ENCODE data around the gene RASGRP3.

Gene RASGRP3

GRCh38 chr2:33577668-33578067 lies 101.2 kb downstream of the RASGRP3 start:
- DNase-seq (ENCODE audit: low spot score), result no peak

GRCh38 chr2:33579227-33579626 lies 102.8 kb downstream of the RASGRP3 start:
- no peak for DNase-seq (ENCODE audit: low spot score)

- DNase-seq (ENCODE audit: low spot score), result no peak
Measured at GRCh38 chr2:33581872-33582271, 105.4 kb downstream of the RASGRP3 start.

DNA sequence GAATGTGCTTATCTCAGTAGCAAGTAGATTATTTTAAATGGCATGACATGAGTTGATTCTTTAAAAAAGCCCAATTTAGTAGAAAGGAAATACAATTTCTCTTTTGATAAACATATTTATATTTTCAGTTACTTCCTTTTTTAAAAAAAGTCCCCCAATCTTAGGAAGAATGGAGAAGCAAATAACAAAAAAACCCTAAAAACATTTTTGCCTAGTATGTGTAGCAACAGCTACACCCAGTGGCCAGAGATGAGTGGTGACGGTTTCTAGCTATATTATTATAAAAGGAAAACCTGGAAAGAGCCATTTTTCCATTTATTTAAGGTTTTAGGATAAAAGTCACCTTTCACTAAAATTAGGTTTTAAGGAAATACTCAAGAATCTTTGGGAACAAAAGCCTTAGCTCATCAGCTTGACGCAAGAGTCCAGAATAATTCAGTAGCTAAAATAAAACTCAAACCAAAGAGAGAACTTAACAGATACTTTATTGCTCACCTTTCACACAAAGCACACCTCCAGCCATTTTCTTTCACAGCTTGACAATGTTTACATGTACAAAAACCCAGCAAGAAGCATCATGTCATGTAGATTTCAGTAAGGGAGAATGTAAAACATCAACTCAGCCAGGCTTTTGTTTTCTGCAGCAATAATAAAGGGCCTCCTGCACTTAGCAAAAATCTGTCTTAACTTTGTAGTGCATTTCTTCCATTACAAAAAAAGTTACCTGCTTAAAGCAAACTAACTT lies 106.9 kb downstream of the RASGRP3 start:
- peak; percentile 65 for DNase-seq (ENCODE audit: low spot score)

DNA sequence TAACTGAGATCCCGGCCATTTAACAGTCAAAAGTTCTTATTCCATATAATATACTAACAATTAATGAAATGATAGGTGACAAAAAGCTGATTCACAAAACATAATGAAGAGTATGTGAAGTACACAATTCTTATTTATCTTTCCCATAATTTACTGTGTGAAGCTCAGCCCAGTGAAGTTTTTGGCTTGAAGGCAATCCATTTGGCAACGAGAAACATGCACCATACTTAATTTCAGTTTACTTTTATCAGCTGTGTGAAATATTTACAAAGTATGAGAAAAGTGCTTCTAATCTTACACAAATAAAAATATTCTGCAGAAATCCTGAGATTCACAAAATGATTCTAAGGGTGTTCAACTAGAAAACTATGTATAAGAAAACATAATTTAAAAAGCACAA lies 110.3 kb downstream of the RASGRP3 start:
- no peak for DNase-seq (ENCODE audit: low spot score)

GRCh38 chr2:33588232-33588631 lies 111.8 kb downstream of the RASGRP3 start:
- DNase-seq (ENCODE audit: low spot score), result no peak

- DNase-seq (ENCODE audit: low spot score), result no peak
Measured at GRCh38 chr2:33589444-33589843, 113.0 kb downstream of the RASGRP3 start.

DNA sequence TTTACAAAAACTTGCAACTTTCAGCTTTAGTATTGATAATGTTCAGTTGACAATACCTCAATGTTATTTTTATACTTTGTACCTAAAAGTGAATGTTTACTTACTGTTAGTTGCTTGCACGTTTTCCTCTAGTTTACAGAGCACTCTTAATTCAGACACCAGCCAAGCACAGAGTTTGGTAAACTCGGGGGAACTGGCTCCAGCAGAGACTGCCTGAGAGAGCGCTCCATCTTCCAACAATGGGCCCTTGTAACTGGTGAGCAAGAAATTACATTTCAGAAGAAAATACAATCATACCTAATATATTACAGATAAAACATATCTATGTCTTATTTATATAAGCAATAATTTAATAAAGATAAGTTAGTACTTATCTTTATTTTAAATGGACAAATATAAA lies 118.9 kb downstream of the RASGRP3 start:
- DNase-seq (ENCODE audit: low spot score), result peak; percentile 53

- DNase-seq (ENCODE audit: low spot score), result no peak
Measured at GRCh38 chr2:33597026-33597425, 120.6 kb downstream of the RASGRP3 start.

DNA sequence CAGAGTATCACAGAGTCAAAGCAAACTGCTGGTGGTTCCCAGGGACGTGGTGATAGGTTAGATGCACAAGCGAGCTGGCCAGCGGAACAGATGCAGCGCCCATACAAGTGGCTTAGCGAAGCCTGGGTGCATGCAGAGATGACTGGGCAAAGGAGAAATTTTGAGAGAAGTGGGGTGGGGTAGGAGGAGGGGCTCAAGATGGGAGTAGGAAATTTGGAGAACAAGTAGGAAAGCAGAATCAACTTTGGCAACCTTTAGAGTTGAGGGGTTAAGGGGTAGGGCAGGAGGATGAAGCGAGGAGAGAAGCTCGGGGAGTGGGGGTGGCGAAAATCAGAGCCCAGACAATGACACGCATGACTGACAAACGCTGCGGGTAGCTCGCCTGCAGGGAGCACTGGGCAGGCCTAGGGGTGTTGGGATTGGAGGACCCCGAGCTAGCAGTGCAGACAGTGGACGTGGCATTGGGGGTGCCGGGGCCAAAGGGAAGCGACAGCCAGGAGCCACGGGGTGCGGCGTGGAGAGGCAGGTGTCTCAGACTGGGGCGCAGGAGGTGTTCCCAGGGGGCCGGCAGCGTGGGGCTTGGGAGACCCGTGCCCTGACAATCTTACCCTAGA lies 122.2 kb downstream of the RASGRP3 start:
- peak; percentile 53 for DNase-seq (ENCODE audit: low spot score)

GRCh38 chr2:33599175-33599942 lies 122.9 kb downstream of the RASGRP3 start, which contains the start of gene FAM98A:
Gene FAM98A (minus strand): TSS chr2:33599299. CDS start chr2:33599221, 78 bp downstream.
- DNase-seq (ENCODE audit: low spot score), result peak; percentile 98

- no peak for DNase-seq (ENCODE audit: low spot score)
Measured at GRCh38 chr2:33599943-33600192, 123.4 kb downstream of the RASGRP3 start.

DNA sequence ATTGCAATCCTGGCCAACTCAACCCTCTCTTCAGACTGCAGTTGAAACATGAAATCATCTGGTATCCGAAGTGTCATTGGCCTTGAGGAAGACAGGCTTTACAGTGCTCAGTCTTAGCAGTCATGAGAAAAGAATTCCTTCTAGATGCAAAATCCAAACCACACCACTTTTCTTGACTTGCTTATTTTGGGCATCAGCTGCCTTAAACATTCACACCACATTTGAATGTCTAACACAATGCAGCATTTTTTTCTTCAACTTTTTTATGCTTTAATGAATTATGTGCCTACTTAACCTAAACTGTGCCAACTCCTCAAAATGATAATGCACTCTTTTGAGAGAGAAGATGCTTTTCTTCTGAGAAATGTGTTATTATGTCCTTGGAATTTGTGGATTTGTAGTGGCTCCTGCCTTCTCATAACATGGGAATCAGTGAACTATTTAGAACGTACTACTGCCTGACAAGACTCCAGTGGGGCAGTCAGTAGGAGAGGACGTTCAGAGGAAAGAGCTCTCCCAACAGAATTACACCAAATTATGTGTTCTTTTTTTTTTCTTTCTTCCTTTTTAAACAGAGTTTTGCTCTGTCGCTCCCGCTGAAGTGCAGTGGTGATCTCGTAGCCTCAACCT lies 125.9 kb downstream of the RASGRP3 start:
- DNase-seq (ENCODE audit: low spot score), result no peak

GRCh38 chr2:33603416-33603815 lies 127.0 kb downstream of the RASGRP3 start:
- DNase-seq (ENCODE audit: low spot score), result no peak

GRCh38 chr2:33605056-33605455 lies 128.6 kb downstream of the RASGRP3 start:
- DNase-seq (ENCODE audit: low spot score), result no peak

GRCh38 chr2:33606100-33606499 lies 129.7 kb downstream of the RASGRP3 start:
- DNase-seq (ENCODE audit: low spot score), result no peak

DNA sequence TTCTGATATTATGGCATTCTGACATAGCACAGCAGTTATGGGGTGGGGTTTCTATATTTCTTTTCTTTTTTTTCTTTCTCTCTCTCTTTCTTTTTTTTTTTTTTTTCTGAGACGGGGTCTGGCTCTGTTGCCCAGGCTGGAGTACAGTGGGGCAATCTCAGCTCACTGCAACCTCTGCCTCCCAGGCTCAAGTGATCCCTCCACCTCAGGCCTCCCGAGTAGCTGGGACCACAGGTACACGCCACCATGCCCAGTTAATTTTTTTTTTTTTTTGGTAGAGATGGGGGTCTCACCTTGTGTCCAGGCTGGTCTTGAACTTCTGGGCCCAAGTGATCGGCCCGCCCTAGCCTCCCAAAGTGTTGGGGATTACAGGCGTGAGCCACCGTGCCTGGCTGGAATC lies 130.2 kb downstream of the RASGRP3 start:
- no peak for DNase-seq (ENCODE audit: low spot score)

DNA sequence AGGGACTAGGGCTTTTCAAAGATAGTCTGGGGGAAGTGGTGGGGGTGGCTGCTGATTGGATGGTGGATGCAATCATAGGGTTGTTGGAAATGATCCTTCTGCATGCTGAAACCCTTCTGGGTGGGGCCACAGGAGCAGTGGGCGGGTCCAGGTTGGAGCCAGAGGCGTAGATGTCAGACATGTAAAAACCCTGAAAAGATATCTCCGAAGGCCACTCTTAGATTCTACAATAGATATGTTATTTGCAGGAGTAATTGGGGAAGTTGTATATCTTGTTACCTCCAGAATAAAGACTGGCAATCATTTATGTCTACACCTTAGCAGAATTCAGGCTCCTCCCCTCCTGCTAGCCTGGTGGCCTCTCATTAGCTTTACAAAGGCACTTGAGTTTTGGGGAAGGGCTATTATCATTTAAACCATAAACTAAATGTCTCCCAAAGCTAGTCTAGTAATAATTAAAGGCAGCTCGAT lies 130.8 kb downstream of the RASGRP3 start:
- DNase-seq (ENCODE audit: low spot score), result no peak

DNA sequence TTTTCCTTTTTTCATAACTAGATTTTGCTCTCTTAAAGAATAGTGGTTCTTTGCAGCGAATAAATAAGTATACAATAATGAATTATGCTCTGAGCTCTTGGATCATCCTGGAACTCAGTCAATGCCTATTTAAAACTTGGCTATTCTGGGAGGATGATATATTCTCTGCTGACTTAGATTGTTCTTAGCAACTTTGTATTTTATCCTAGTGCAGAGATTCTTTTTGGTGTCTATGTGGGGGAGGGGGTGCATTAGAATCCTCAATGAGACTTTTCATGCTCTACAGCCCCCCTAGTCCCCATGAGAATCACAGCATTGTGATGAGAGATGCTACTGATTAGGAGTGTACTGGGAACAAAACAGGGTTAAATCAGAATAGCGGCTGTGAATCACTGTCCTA lies 131.5 kb downstream of the RASGRP3 start:
- DNase-seq (ENCODE audit: low spot score), result no peak

DNA sequence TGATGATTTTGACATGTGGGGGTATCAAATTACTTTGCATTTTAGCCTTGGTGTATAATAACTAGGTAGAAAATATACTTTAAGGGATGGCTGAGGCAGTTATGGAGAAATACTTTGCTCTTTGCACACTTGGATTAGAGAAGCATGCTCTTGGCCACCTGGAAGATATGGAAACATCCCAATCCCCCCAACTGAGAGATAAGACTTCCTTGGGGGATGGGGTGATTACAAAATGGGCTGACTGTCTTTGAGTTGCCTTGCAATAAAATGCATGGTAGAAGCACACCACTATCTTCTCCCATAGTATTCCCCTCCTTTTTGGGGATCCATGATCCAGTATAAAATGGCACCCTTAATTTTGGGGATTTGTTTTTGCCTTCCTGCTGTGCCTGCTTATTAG lies 137.7 kb downstream of the RASGRP3 start:
- DNase-seq (ENCODE audit: low spot score), result no peak

All from Ammon's horn (tissue), 1 donor.